Right atrium auricular region (tissue), 2 donors: ENCODE measurements around the gene METTL27. TPM values are rescaled to one million over a fixed set of nuclear protein-coding genes. Genes with fewer than 3 reads are reported as not detected.

ENCODE experiments used
- DNase-seq: peaks from one replicate; pipeline ENCODE4 v3.0.0-alpha.2; 2019; ENCODE audit warnings: low spot score
- H3K27ac ChIP-seq, 2 donors: fragments of 200-600 bp; sonication (generic); 1 replicate in 1 of 2; 2 replicates in 1 of 2; pipeline ENCODE4 v1.5.1; 2016 to 2019
- H3K27me3 ChIP-seq, 2 donors: fragments of 200-600 bp; sonication (generic); one replicate each; pipeline versions ENCODE4 v1.5.1 to v1.6.0; 2017 to 2019
- H3K36me3 ChIP-seq: fragments of 200-600 bp; sonication (generic); one replicate; pipeline ENCODE4 v1.5.1; 2016
- H3K4me1 ChIP-seq, 2 donors: fragments of 200-600 bp; sonication (generic); one replicate each; pipeline versions ENCODE4 v1.5.1 to v1.6.0; 2017 to 2019
- H3K4me3 ChIP-seq, 2 donors: fragments of 200-600 bp; sonication (generic); 1 replicate in 1 of 2; 2 replicates in 1 of 2; pipeline ENCODE4 v1.5.1; 2017 to 2019; ENCODE audit warnings: mild to moderate bottlenecking in 1 of 2, moderate library complexity in 1 of 2
- H3K9me3 ChIP-seq, 2 donors: fragments of 200-600 bp; sonication (generic); one replicate each; pipeline ENCODE4 v1.5.1; 2019
- total RNA-seq, 2 donors: library from RNA; depleted of rRNA; stranded (reverse); fragments of >200 nt; gene quantifications; one replicate each; pipeline ENCODE4 v1.1.0, GENCODE V29; 2016
- TF ChIP-seq, protein P1 (sequence below), 2 donors: fragments of 200-600 bp; sonication (generic); IDR thresholded peaks; one replicate each; pipeline ENCODE4 v1.5.1; 2019; ENCODE audit warnings: antibody characterized with exemption in 2 of 2

The METTL27 gene
- total RNA-seq, 2 donors from 2014 or later: 0.39 TPM; not detected in 1

- no peaks in the 10 kb centered on the region for H3K27me3 ChIP-seq
- H3K4me3 ChIP-seq: no peak overlapping the region
- H3K27ac ChIP-seq: no peak overlapping the region
- DNase-seq: no peak
- H3K36me3 ChIP-seq: no peaks in the 10 kb centered on the region
- TF ChIP-seq, protein P1, sequence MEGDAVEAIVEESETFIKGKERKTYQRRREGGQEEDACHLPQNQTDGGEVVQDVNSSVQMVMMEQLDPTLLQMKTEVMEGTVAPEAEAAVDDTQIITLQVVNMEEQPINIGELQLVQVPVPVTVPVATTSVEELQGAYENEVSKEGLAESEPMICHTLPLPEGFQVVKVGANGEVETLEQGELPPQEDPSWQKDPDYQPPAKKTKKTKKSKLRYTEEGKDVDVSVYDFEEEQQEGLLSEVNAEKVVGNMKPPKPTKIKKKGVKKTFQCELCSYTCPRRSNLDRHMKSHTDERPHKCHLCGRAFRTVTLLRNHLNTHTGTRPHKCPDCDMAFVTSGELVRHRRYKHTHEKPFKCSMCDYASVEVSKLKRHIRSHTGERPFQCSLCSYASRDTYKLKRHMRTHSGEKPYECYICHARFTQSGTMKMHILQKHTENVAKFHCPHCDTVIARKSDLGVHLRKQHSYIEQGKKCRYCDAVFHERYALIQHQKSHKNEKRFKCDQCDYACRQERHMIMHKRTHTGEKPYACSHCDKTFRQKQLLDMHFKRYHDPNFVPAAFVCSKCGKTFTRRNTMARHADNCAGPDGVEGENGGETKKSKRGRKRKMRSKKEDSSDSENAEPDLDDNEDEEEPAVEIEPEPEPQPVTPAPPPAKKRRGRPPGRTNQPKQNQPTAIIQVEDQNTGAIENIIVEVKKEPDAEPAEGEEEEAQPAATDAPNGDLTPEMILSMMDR (IDR thresholded peaks at IDR 0.05): no peak
- H3K9me3 ChIP-seq: no peaks in the 10 kb centered on the region
- peaks cover 0 to 11% of the 10 kb centered on the region in 2 donors for H3K4me1 ChIP-seq
Observed at GRCh38 chr7:73844131-73844547, 1.8 kb upstream of the METTL27 start.

DNA sequence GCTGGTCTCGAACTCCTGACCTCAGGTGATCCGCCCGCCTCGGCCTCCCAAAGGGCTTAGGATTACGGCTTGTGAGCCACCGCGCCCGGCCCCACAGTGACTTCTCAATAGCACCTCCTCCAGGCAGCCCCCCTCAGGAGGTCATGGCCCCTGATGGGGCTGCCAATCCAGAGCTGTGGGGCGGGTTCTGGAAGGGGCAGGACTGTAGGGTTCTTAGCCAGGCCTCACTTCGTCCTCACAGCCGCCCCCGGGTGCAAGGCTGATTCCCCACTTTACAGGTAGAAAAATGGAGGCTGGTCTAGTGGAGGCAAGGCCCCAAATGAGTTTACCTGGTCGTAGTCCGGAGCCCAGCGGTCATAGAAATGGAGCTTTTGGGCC is 638 bp downstream of the METTL27 start:
- H3K27ac ChIP-seq: peak overlapping the region; percentile 47 to 70
- peak overlapping the region; percentile 53 to 67 for H3K4me3 ChIP-seq
- no peak for DNase-seq
- peaks cover 0 to 11% of the 10 kb centered on the region in 2 donors for H3K4me1 ChIP-seq
- H3K9me3 ChIP-seq: no peaks in the 10 kb centered on the region
- no peaks in the 10 kb centered on the region for H3K36me3 ChIP-seq
- TF ChIP-seq, protein P1 (IDR thresholded peaks at IDR 0.05): no peak
- no peaks in the 10 kb centered on the region for H3K27me3 ChIP-seq

GRCh38 chr7:73840715-73841379 is 1.5 kb downstream of the METTL27 start:
- no peaks in the 10 kb centered on the region for H3K27me3 ChIP-seq
- TF ChIP-seq, protein P1 (IDR thresholded peaks at IDR 0.05): no peak
- no peak overlapping the region for H3K27ac ChIP-seq
- peaks cover 0 to 11% of the 10 kb centered on the region in 2 donors for H3K4me1 ChIP-seq
- no peaks in the 10 kb centered on the region for H3K9me3 ChIP-seq
- no peak for DNase-seq
- no peak overlapping the region for H3K4me3 ChIP-seq
- no peaks in the 10 kb centered on the region for H3K36me3 ChIP-seq

DNA sequence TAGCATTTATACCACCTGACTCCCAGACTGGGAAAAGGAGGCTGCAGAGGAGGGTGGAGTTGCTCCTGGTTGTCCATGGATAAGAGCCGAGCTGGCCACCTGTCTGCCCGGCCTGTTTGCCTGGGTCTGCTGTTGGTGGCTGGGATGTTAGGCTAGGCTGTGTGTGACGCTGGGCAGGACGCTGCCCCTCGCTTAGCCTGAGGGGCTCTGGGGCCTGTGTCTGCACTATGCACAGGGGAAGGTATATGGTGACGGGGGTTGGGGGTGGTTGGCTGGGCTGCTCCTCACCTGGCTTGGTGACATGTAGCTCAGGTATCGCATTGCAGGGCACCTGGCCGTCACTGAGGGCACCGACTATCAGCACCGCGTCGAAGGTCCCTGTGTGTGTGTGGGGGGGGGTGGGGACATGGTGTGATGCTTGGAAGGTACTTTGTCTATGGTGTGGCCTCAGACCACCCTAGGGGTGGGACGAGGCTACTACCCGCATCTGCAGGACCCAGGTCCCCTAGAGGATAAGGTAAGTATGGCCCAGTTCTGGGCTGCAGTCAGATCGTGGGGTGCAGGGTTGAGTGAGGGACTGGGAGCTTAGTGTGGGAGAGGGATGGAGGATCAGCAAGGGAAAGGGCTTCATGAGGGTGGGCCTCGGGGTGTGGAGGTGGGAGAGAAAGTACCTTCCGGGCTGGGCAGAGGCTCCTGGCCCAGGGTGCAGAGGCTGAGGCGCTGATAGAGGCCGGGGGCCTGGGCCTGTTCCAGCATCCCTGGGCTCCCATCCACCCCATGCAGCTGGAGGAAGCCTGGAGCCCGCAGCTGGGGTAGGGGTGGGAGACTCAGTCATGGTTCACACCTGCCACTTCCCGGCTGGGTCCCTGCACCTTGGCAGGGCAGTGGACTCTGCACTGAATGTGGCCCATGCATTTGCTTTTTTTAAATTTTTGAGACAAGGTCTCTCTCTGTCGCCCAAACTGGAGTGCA is 2.3 kb downstream of the METTL27 start:
- peaks cover 0 to 11% of the 10 kb centered on the region in 2 donors for H3K4me1 ChIP-seq
- DNase-seq: no peak
- no peaks in the 10 kb centered on the region for H3K27me3 ChIP-seq
- H3K27ac ChIP-seq: no peak overlapping the region
- H3K36me3 ChIP-seq: no peaks in the 10 kb centered on the region
- H3K9me3 ChIP-seq: no peaks in the 10 kb centered on the region
- no peak overlapping the region for H3K4me3 ChIP-seq
- TF ChIP-seq, protein P1 (IDR thresholded peaks at IDR 0.05): no peak

GRCh38 chr7:73839290-73839689 is 3.0 kb downstream of the METTL27 start:
- H3K27ac ChIP-seq: no peak overlapping the region
- no peaks in the 10 kb centered on the region for H3K36me3 ChIP-seq
- no peaks in the 10 kb centered on the region for H3K27me3 ChIP-seq
- TF ChIP-seq, protein P1 (IDR thresholded peaks at IDR 0.05): no peak
- no peak for DNase-seq
- no peak overlapping the region for H3K4me3 ChIP-seq
- H3K4me1 ChIP-seq: peaks cover 0 to 11% of the 10 kb centered on the region in 2 donors
- no peaks in the 10 kb centered on the region for H3K9me3 ChIP-seq
